Endothelial cell of umbilical vein (primary cell): ENCODE measurements around the gene GPRIN1. TPM values are rescaled to one million over a fixed set of nuclear protein-coding genes. Genes with fewer than 3 reads are reported as not detected.

Experiments used
- BruUV-seq: library from RNA; stranded (reverse); fragments of 400-500 nt; replicated peaks from 2 replicates; lab custom pipeline; 2021; lab: Mats Ljungman, UMichigan
- CTCF ChIA-PET: fragments of 300-600, 350-600 bp; sonication (Branson Sonifier 250); formaldehyde crosslinking; loops from one replicate; lab custom pipeline; 2021; ENCODE audit warnings: antibody characterized with exemption, inconsistent platforms; lab: Charles Lee
- POLR2A ChIA-PET: fragments of 300-600, 350-600 bp; sonication (Branson Sonifier 250); formaldehyde crosslinking; loops from one replicate; lab custom pipeline; 2021; ENCODE audit warnings: antibody characterized with exemption, inconsistent platforms; lab: Charles Lee
- DNase-seq: peaks from one replicate; pipeline ENCODE4 v3.0.0-alpha.2; 2011; ENCODE audit warnings: low read depth, low spot score
- FAIRE-seq: peaks from 2 replicates; lab custom pipeline; 2011; peaks lifted over from hg19 to GRCh38; lab: Jason Lieb, UNC
- H2AFZ ChIP-seq: 2 replicates; pipeline ENCODE4 v1.6.0; 2012; ENCODE audit warnings: low read depth, low read length, control low read depth, inconsistent platforms
- H3K27ac ChIP-seq: 2 replicates; pipeline ENCODE4 v1.5.1; 2011; ENCODE audit warnings: low read depth, mild to moderate bottlenecking, control low read depth, low read length, moderate library complexity; ENCODE audit not compliant: insufficient read depth
- H3K27me3 ChIP-seq, 2 experiments: 2 replicates each; pipeline versions ENCODE4 v1.6.0 to v1.6.1; 2011; ENCODE audit warnings: low read length in 2 of 2, mixed read lengths in 1 of 2; ENCODE audit not compliant: control insufficient read depth in 2 of 2, insufficient read depth in 2 of 2
- H3K36me3 ChIP-seq, 2 experiments: 2 replicates in 1 of 2; 3 replicates in 1 of 2; pipeline ENCODE4 v1.5.1; 2011; ENCODE audit warnings: low read length in 2 of 2, mild to moderate bottlenecking in 1 of 2, moderate library complexity in 1 of 2; ENCODE audit not compliant: control insufficient read depth in 2 of 2, insufficient read depth in 2 of 2; ENCODE audit errors: extremely low read depth in 1 of 2
- H3K4me1 ChIP-seq: 3 replicates; pipeline ENCODE4 v1.5.1; 2011; ENCODE audit warnings: mild to moderate bottlenecking, low read length; ENCODE audit not compliant: control insufficient read depth, insufficient read depth; ENCODE audit errors: extremely low read depth
- H3K4me2 ChIP-seq: 2 replicates; pipeline ENCODE4 v1.6.1; 2011; ENCODE audit warnings: low read length, control low read depth, mixed read lengths; ENCODE audit not compliant: insufficient read depth
- H3K4me3 ChIP-seq, 3 experiments: fragments of 200-600 bp in 1 of 3; sonication (generic), shearing (Covaris generic) in 1 of 3; replicated peaks in 1 of 3; 2 replicates each; pipeline ENCODE4 v1.5.1; 2011 to 2016; ENCODE audit warnings: control low read depth in 3 of 3, low read length in 3 of 3, mild to moderate bottlenecking in 2 of 3, inconsistent platforms in 1 of 3, low read depth in 1 of 3, moderate library complexity in 1 of 3; ENCODE audit not compliant: insufficient read depth in 1 of 3
- H3K79me2 ChIP-seq: 2 replicates; pipeline ENCODE4 v1.6.0; 2012; ENCODE audit warnings: low read length, inconsistent platforms; ENCODE audit not compliant: control insufficient read depth, insufficient read depth
- H3K9ac ChIP-seq: replicated peaks from 2 replicates; pipeline ENCODE3; 2011; ENCODE audit warnings: low read length, control low read depth; ENCODE audit not compliant: insufficient read depth; ENCODE audit errors: extremely low read depth
- H3K9me1 ChIP-seq: replicated peaks from 3 replicates; pipeline ENCODE4 v1.6.0; 2011; ENCODE audit warnings: mild to moderate bottlenecking, low read length; ENCODE audit not compliant: control insufficient read depth, insufficient read depth; ENCODE audit errors: extremely low read depth
- H3K9me3 ChIP-seq: replicated peaks from 2 replicates; pipeline ENCODE4 v1.5.1; 2012; ENCODE audit warnings: low read length, inconsistent platforms; ENCODE audit not compliant: control insufficient read depth, insufficient read depth
- H4K20me1 ChIP-seq: replicated peaks from 2 replicates; pipeline ENCODE3; 2011; ENCODE audit warnings: mild to moderate bottlenecking, low read length; ENCODE audit not compliant: control insufficient read depth, insufficient read depth; ENCODE audit errors: extremely low read depth
- CTCF ChIP-seq, 2 donors: IDR thresholded peaks; 1 replicate in 1 of 2; 2 replicates in 1 of 2; pipeline ENCODE4 v1.5.1; 2011; ENCODE audit warnings: low read length in 2 of 2, mild to moderate bottlenecking in 2 of 2, moderate library complexity in 2 of 2, control low read depth in 1 of 2, inconsistent platforms in 1 of 2, low read depth in 1 of 2; ENCODE audit not compliant: insufficient read depth in 1 of 2; ENCODE audit errors: extremely low read depth in 1 of 2
- EZH2 ChIP-seq: IDR thresholded peaks from 2 replicates; pipeline ENCODE4 v1.6.1; 2012; ENCODE audit warnings: borderline replicate concordance, low read depth, mild to moderate bottlenecking, moderate library complexity, low read length, inconsistent platforms; ENCODE audit not compliant: severe bottlenecking
- FOS ChIP-seq: IDR thresholded peaks from 2 replicates; pipeline ENCODE4 v1.6.1; 2011; ENCODE audit warnings: mild to moderate bottlenecking, low read length, moderate library complexity, borderline replicate concordance; ENCODE audit not compliant: insufficient read depth
- GATA2 ChIP-seq: IDR thresholded peaks from 2 replicates; pipeline ENCODE4 v1.7.0; 2011; ENCODE audit warnings: low read depth, mild to moderate bottlenecking, moderate library complexity, mixed read lengths, low read length; ENCODE audit not compliant: insufficient read length, insufficient read depth
- JUN ChIP-seq: IDR thresholded peaks from 2 replicates; pipeline ENCODE4 v1.6.1; 2011; ENCODE audit warnings: borderline replicate concordance, low read depth; ENCODE audit not compliant: insufficient read length, insufficient read depth
- MYC ChIP-seq: IDR thresholded peaks from one replicate; pipeline ENCODE4 v1.6.1; 2011; ENCODE audit warnings: mild to moderate bottlenecking, low read depth, low read length
- POLR2A ChIP-seq: IDR thresholded peaks from 2 replicates; pipeline ENCODE4 v1.6.1; 2012; ENCODE audit warnings: low read depth, mild to moderate bottlenecking, control low read depth, low read length
- POLR2AphosphoS5 ChIP-seq: IDR thresholded peaks from 2 replicates; pipeline ENCODE4 v1.6.1; 2012; ENCODE audit warnings: low read depth, mild to moderate bottlenecking, control low read depth, low read length, moderate library complexity; ENCODE audit not compliant: insufficient read depth
- dilution Hi-C: fragments of 300-500 bp; cut with MboI; formaldehyde crosslinking; loops from one replicate; pipeline ENCODE4 v1.15.0; 2019; ENCODE audit warnings: low sequenced_read_pairs; ENCODE audit not compliant: extremely low pct_ligation_motif_present
- intact Hi-C: fragments of 100-400 bp; cut with micrococcal nuclease; formaldehyde crosslinking; loops from one replicate; pipeline ENCODE4 v1.10.0; 2022
- polyA plus RNA-seq, 4 experiments: library from polyadenylated mRNA; depleted of rRNA in 3 of 4; stranded (reverse) in 3 of 4; unstranded in 1 of 4; fragments of >200 nt; gene quantifications; 2 replicates each; pipeline versions ENCODE4 v1.2.1 to v1.2.3, GENCODE V29; 2011 to 2012; ENCODE audit warnings: missing spikeins in 1 of 4
- total RNA-seq: library from RNA; stranded (reverse); gene quantifications from 2 replicates; pipeline ENCODE4 v1.2.3, GENCODE V29; 2021
- TF ChIP-seq, protein P1 (sequence below): IDR thresholded peaks from 2 replicates; pipeline ENCODE4 v1.6.1; 2011; ENCODE audit not compliant: insufficient read depth, insufficient read length

The GPRIN1 gene
- total and polyA plus RNA-seq, 2 donors (not counting 3 experiments of a cell fraction or from before 2014, with no cell fraction given), result 2.4 to 10.4 TPM

DNA sequence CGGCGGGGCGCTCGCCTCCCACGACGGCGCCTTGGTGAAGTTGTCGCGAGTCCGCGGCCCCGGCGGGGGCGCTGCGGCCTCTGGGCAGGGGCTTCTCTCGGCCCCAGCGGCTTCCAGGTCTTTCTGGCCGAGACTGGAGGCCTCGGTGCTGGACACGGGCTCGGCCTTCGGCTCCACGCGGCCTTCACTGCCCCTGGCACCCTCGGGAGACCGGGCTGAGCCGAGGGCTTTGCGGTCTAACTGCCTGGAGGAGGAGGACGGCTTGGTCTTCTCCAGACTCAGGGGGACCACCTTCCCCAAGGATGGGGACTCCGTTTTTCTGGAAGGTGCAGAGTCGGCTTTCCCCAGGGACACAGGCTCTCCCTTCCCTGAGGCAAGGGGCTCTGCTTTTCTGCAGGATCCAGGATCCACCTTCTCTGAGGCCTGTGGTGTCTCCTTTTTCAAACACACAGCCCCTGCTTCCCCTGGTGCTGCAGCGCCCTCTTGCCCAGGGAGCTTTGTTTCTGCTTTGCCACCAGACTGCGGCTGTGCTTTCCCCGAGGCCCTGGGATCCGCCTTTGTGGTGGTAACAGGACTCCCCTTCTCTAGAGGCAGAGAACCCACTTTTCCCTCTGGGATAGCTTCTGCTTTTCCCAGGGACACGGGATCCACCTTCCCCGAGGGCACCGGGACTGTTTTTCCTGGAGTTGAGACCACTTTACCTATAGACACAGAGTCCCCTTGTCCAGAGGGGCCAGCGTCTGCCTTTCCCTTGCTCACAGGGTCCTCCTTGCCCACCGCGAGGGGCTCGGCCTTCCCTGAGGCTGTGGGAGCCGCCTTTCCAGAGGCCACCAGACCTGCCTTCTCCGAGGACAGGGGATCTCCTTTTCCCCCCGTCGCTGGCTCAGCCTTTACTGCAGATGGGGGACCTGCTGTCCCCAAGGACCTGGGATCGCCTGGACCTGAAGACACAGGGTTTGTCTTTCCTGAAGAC is 12.3 kb downstream of the GPRIN1 start:
- TF ChIP-seq, protein P1, sequence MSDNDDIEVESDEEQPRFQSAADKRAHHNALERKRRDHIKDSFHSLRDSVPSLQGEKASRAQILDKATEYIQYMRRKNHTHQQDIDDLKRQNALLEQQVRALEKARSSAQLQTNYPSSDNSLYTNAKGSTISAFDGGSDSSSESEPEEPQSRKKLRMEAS, result no peak
- TF ChIP-seq POLR2AphosphoS5, result no peak
- no peak for TF ChIP-seq FOS
- no peak for TF ChIP-seq MYC
- TF ChIP-seq POLR2A, result no peak
- TF ChIP-seq EZH2, result no peak
- TF ChIP-seq GATA2, result no peak
- no peak for TF ChIP-seq CTCF (IDR thresholded peaks at IDR 0.05; ENCODE audit: extremely low read depth in 1 of 2, insufficient read depth in 1 of 2, low read depth in 1 of 2, low read length in 2 of 2)
- no peak for TF ChIP-seq JUN
- BruUV-seq, result no TSS peak

More for the DNA sequence above, 12.3 kb downstream of the GPRIN1 start:
- Histone ChIP-seq H4K20me1 (no peaks in the 10 kb centered on the region), H3K9me1 (no peaks in the 10 kb centered on the region), H3K9me3 (no peaks in the 10 kb centered on the region), H3K9ac (no peak overlapping the region), H3K27ac (no peak overlapping the region), H2AFZ (no peak overlapping the region), H3K4me2 (no peak overlapping the region), H3K27me3 (no peaks in the 10 kb centered on the region), H3K79me2 (no peaks in the 10 kb centered on the region), H3K4me1 (no peaks in the 10 kb centered on the region), H3K4me3 (no peak overlapping the region), H3K36me3 (no peaks in the 10 kb centered on the region)
- FAIRE-seq, result no peak
- intact Hi-C loops (loop anchor here (1.0 to 2.0 kb wide), 2 partner anchors 21 to 181 kb away; partner anchors contain the start of gene CLTB), dilution Hi-C loops (no loop called here)
- POLR2A ChIA-PET, result no interaction called here
- DNase-seq, result no peak
- CTCF ChIA-PET, result interaction anchor here (0.9 to 2.5 kb wide), 7 partner anchors 8 to 868 kb away, joined by 3 to 10 read pairs (median 5); no protein-coding TSS in a partner anchor
